Activated CD8-positive, alpha-beta memory T cell treated with anti-CD3 and anti-CD28 coated beads for 48 hours (primary cell): Measurements from ENCODE around the gene MTM1.

Experiments used
- DNase-seq, 3 experiments: peaks; one replicate each; pipeline ENCODE4 v3.0.0-alpha.2; 2020; ENCODE audit warnings: low read depth in 2 of 3, low spot score in 2 of 3

MTM1 gene

GRCh38 chrX:150649096-150649870, 80.9 kb downstream of the MTM1 start:
- DNase-seq: no peak

GRCh38 chrX:150651906-150652305, 83.5 kb downstream of the MTM1 start:
- DNase-seq: no peak

GRCh38 chrX:150655788-150656187, 87.4 kb downstream of the MTM1 start:
- no peak for DNase-seq

- DNase-seq: no peak
These were observed 94.7 kb downstream of the MTM1 start for GRCh38 chrX:150663073-150663472.

- DNase-seq: no peak
These were observed 95.9 kb downstream of the MTM1 start for GRCh38 chrX:150664290-150664689.

- DNase-seq: no peak
These were observed 107.8 kb downstream of the MTM1 start for GRCh38 chrX:150676221-150676620.

GRCh38 chrX:150680974-150681373, 112.6 kb downstream of the MTM1 start:
- no peak for DNase-seq

- DNase-seq: no peak
These were observed 114.7 kb downstream of the MTM1 start for GRCh38 chrX:150683112-150683511.

GRCh38 chrX:150683536-150684146, 115.2 kb downstream of the MTM1 start:
- no peak for DNase-seq

- DNase-seq: no peak
These were observed 120.6 kb downstream of the MTM1 start for GRCh38 chrX:150688911-150689451.

GRCh38 chrX:150690126-150690525, 121.7 kb downstream of the MTM1 start:
- no peak for DNase-seq

- no peak for DNase-seq
These were observed 123.9 kb downstream of the MTM1 start for GRCh38 chrX:150692296-150692695.

GRCh38 chrX:150692831-150693724, 124.7 kb downstream of the MTM1 start, which contains the start of gene MTMR1:
Gene MTMR1, plus strand, starts transcription at chrX:150693396. Its CDS starts 135 bp downstream, at chrX:150693531.
- DNase-seq: no peak

GRCh38 chrX:150693725-150694574, 125.5 kb downstream of the MTM1 start:
- DNase-seq: peak in 2 of 3 experiments; percentile 26 to 47

- no peak for DNase-seq
These were observed 126.5 kb downstream of the MTM1 start for GRCh38 chrX:150694738-150695410.

- DNase-seq: no peak
These were observed 127.9 kb downstream of the MTM1 start for GRCh38 chrX:150696331-150696730.

GRCh38 chrX:150696866-150697265, 128.4 kb downstream of the MTM1 start:
- DNase-seq: no peak

- no peak for DNase-seq
These were observed 129.2 kb downstream of the MTM1 start for GRCh38 chrX:150697641-150698040.

GRCh38 chrX:150698981-150699380, 130.6 kb downstream of the MTM1 start:
- DNase-seq: no peak

GRCh38 chrX:150700107-150700506, 131.7 kb downstream of the MTM1 start:
- no peak for DNase-seq
